SK-N-SH (cell line): ENCODE measurements around the gene RPS6KC1. TPM values are rescaled to one million over a fixed set of nuclear protein-coding genes. Genes with fewer than 3 reads are reported as not detected.

Source experiments
- CTCF ChIA-PET: fragments of 300-600, 350-600 bp; formaldehyde crosslinking; extraction: SDS; loops from one replicate; lab custom pipeline; 2021; lab: Yijun Ruan, JAX
- POLR2A ChIA-PET: fragments of 350-600 bp; sonication (Branson Sonifier 250); formaldehyde crosslinking; extraction: SDS; loops from one replicate; lab custom pipeline; 2020; ENCODE audit warnings: antibody characterized with exemption, inconsistent platforms; lab: Yijun Ruan, JAX
- DNase-seq: peaks from one replicate; pipeline ENCODE4 v3.0.0; 2012
- H2AFZ ChIP-seq: fragments of 200-600 bp; sonication (generic); 2 replicates; pipeline ENCODE4 v1.8.1; 2016; ENCODE audit warnings: antibody characterized with exemption, mild to moderate bottlenecking, low read depth
- H3F3A ChIP-seq: fragments of 200-600 bp; sonication (generic); replicated peaks from 2 replicates; pipeline ENCODE3; 2016; ENCODE audit warnings: antibody characterized with exemption, mild to moderate bottlenecking; ENCODE audit not compliant: insufficient read depth
- H3K27ac ChIP-seq, 2 experiments: fragments of 200-500 bp in 1 of 2; fragments of 200-600 bp in 1 of 2; sonication (Bioruptor generic) in 1 of 2; sonication (generic), shearing (Covaris generic) in 1 of 2; 2 replicates each; pipeline versions ENCODE4 v1.5.1 to v1.6.1; 2014 to 2016; ENCODE audit warnings: low read depth in 2 of 2, inconsistent platforms in 1 of 2, low read length in 1 of 2, mild to moderate bottlenecking in 1 of 2, mixed read lengths in 1 of 2
- H3K27me3 ChIP-seq: fragments of 200-600 bp; sonication (generic), shearing (Covaris generic); 2 replicates; pipeline ENCODE4 v1.6.1; 2016; ENCODE audit warnings: mixed run types; ENCODE audit not compliant: insufficient read depth
- H3K36me3 ChIP-seq, 2 experiments: fragments of 200-500 bp in 1 of 2; fragments of 200-600 bp in 1 of 2; sonication (Bioruptor generic) in 1 of 2; sonication (generic) in 1 of 2; replicated peaks in 1 of 2; 2 replicates each; pipeline versions ENCODE3 to v1.5.1; 2014 to 2016; ENCODE audit warnings: low read length in 1 of 2, mild to moderate bottlenecking in 1 of 2; ENCODE audit not compliant: insufficient read depth in 2 of 2, control insufficient read depth in 1 of 2
- H3K4me1 ChIP-seq, 2 experiments: fragments of 200-500 bp in 1 of 2; fragments of 200-600 bp in 1 of 2; sonication (Bioruptor generic) in 1 of 2; sonication (generic), shearing (Covaris generic) in 1 of 2; 2 replicates each; pipeline versions ENCODE4 v1.5.1 to v1.6.1; 2014 to 2016; ENCODE audit warnings: low read depth in 1 of 2, low read length in 1 of 2, mixed run types in 1 of 2; ENCODE audit not compliant: insufficient read depth in 2 of 2, control insufficient read depth in 1 of 2
- H3K4me2 ChIP-seq: fragments of 200-600 bp; sonication (generic), shearing (Covaris generic); 2 replicates; pipeline ENCODE4 v1.6.1; 2017; ENCODE audit warnings: mixed run types
- H3K4me3 ChIP-seq, 2 experiments: fragments of 200-500 bp in 1 of 2; fragments of 200-600 bp in 1 of 2; sonication (Bioruptor generic) in 1 of 2; sonication (generic), shearing (Covaris generic) in 1 of 2; 2 replicates each; pipeline versions ENCODE4 v1.5.1 to v1.8.1; 2014 to 2016; ENCODE audit warnings: low read depth in 2 of 2, inconsistent platforms in 1 of 2, low read length in 1 of 2, mild to moderate bottlenecking in 1 of 2, mixed read lengths in 1 of 2, moderate library complexity in 1 of 2
- H3K79me2 ChIP-seq: fragments of 200-600 bp; sonication (generic); 2 replicates; pipeline ENCODE4 v1.8.1; 2017; ENCODE audit warnings: mild to moderate bottlenecking; ENCODE audit not compliant: insufficient read depth
- H3K9ac ChIP-seq: fragments of 200-600 bp; sonication (generic); 2 replicates; pipeline ENCODE4 v1.6.1; 2017; ENCODE audit warnings: mixed run types
- H3K9me2 ChIP-seq: fragments of 200-600 bp; sonication (generic); 2 replicates; pipeline ENCODE4 v1.6.1; 2017; ENCODE audit warnings: mixed run types
- H3K9me3 ChIP-seq: fragments of 200-600 bp; sonication (generic); 2 replicates; pipeline ENCODE4 v1.6.1; 2017; ENCODE audit warnings: mixed run types, mild to moderate bottlenecking, moderate library complexity
- H4K20me1 ChIP-seq: fragments of 200-600 bp; sonication (generic); 2 replicates; pipeline ENCODE4 v1.6.1; 2017; ENCODE audit warnings: mild to moderate bottlenecking, mixed run types; ENCODE audit not compliant: insufficient read depth
- CHD2 ChIP-seq: fragments of 150-350 bp; IDR thresholded peaks from 2 replicates; pipeline ENCODE4 v1.6.1; 2018; ENCODE audit warnings: low read length; ENCODE audit not compliant: partially characterized antibody
- EZH2phosphoT487 ChIP-seq: fragments of 200-600 bp; sonication (generic); IDR thresholded peaks from 2 replicates; pipeline ENCODE4 v1.6.1; 2017; ENCODE audit warnings: low read depth, mixed run types, mild to moderate bottlenecking, antibody characterized with exemption, moderate library complexity, borderline replicate concordance
- FOSL2 ChIP-seq: IDR thresholded peaks from 2 replicates; pipeline ENCODE4 v1.4.0; 2012; ENCODE audit warnings: low read depth, mild to moderate bottlenecking, moderate library complexity, borderline replicate concordance
- FOXJ3 ChIP-seq: sonication (generic); formaldehyde crosslinking; IDR thresholded peaks from 2 replicates; pipeline ENCODE4 v1.5.1; 2020; ENCODE audit warnings: mild to moderate bottlenecking, missing genetic modification reagents
- GABPA ChIP-seq: IDR thresholded peaks from 2 replicates; pipeline ENCODE4 v1.4.0; 2012; ENCODE audit warnings: low read depth, mild to moderate bottlenecking
- JUND ChIP-seq: IDR thresholded peaks from 2 replicates; pipeline ENCODE4 v1.4.0; 2012
- NFIC ChIP-seq: IDR thresholded peaks from 2 replicates; pipeline ENCODE4 v1.4.0; 2012; ENCODE audit warnings: borderline replicate concordance
- NRF1 ChIP-seq: IDR thresholded peaks from 2 replicates; pipeline ENCODE4 v1.6.1; 2012; ENCODE audit warnings: low read depth, mild to moderate bottlenecking, low read length
- REST ChIP-seq: IDR thresholded peaks from 2 replicates; pipeline ENCODE4 v1.6.1; 2012; ENCODE audit warnings: mild to moderate bottlenecking, low read depth, low read length, moderate library complexity
- RFX5 ChIP-seq: IDR thresholded peaks from 2 replicates; pipeline ENCODE4 v1.6.1; 2012; ENCODE audit warnings: mild to moderate bottlenecking, improper control_type of control experiment, low read length
- RXRA ChIP-seq: IDR thresholded peaks from 2 replicates; pipeline ENCODE4 v1.4.0; 2012; ENCODE audit warnings: low read depth, mild to moderate bottlenecking, borderline replicate concordance
- SMC3 ChIP-seq: IDR thresholded peaks from 2 replicates; pipeline ENCODE4 v1.6.1; 2012; ENCODE audit warnings: low read depth, low read length, improper control_type of control experiment
- TAF1 ChIP-seq: IDR thresholded peaks from 2 replicates; pipeline ENCODE4 v1.6.1; 2012; ENCODE audit warnings: low read depth, mild to moderate bottlenecking, low read length, moderate library complexity, borderline replicate concordance
- TCF12 ChIP-seq: IDR thresholded peaks from 2 replicates; pipeline ENCODE4 v1.4.0; 2012
- TEAD4 ChIP-seq: IDR thresholded peaks from 2 replicates; pipeline ENCODE4 v1.4.0; 2012; ENCODE audit warnings: mild to moderate bottlenecking, borderline replicate concordance; ENCODE audit not compliant: insufficient read depth
- YY1 ChIP-seq: IDR thresholded peaks from 2 replicates; pipeline ENCODE4 v1.4.0; 2012; ENCODE audit warnings: low read depth, mild to moderate bottlenecking
- WGBS: methylation state at CpG from one replicate; pipeline ENCODE4 v1.1.6; 2017; ENCODE audit warnings: low lambda C conversion rate; 5-methylcytosine and 5-hydroxymethylcytosine counted together
- polyA plus RNA-seq, 3 experiments: library from polyadenylated mRNA; depleted of rRNA; stranded (reverse); fragments of >200 nt; gene quantifications; 2 replicates each; pipeline ENCODE4 v1.2.3, GENCODE V29; 2012
- TF ChIP-seq, protein P1 (sequence below): IDR thresholded peaks from 2 replicates; pipeline ENCODE4; 2012
- TF ChIP-seq, protein P2 (sequence below): IDR thresholded peaks from 2 replicates; pipeline ENCODE4 v1.4.0; 2012; ENCODE audit warnings: low read depth, borderline replicate concordance
- TF ChIP-seq, protein P3 (sequence below): fragments of 200-600 bp; sonication (generic); IDR thresholded peaks from 2 replicates; pipeline ENCODE4 v1.6.1; 2017; ENCODE audit warnings: antibody characterized with exemption, mild to moderate bottlenecking, moderate library complexity
- TF ChIP-seq, protein P4 (sequence below): fragments of 150-350 bp; IDR thresholded peaks from 2 replicates; pipeline ENCODE4 v1.6.1; 2016; ENCODE audit warnings: mild to moderate bottlenecking, low read depth, low read length

RPS6KC1 gene
- polyA plus RNA-seq, 1 of the 3 experiments (the other 2 are of a cell fraction) = 7.8 TPM

- peaks cover 0 to 17% of the 10 kb centered on the region in 2 experiments for H3K36me3 ChIP-seq
- no peak overlapping the region for H3K27ac ChIP-seq
- WGBS = 97% methylated on average over 3 of the region's 3 CpGs
- TF ChIP-seq TCF12 (no peak), NRF1 (no peak), EZH2phosphoT487 (no peak), NFIC (no peak), FOSL2 (no peak), CHD2 (no peak), TEAD4 (no peak), RFX5 (no peak), TAF1 (no peak), GABPA (no peak), RXRA (no peak), YY1 (no peak), JUND (no peak), REST (no peak), SMC3 (no peak), FOXJ3 (CRISPR knock-in tag) (no peak)
- TF ChIP-seq, protein P1, sequence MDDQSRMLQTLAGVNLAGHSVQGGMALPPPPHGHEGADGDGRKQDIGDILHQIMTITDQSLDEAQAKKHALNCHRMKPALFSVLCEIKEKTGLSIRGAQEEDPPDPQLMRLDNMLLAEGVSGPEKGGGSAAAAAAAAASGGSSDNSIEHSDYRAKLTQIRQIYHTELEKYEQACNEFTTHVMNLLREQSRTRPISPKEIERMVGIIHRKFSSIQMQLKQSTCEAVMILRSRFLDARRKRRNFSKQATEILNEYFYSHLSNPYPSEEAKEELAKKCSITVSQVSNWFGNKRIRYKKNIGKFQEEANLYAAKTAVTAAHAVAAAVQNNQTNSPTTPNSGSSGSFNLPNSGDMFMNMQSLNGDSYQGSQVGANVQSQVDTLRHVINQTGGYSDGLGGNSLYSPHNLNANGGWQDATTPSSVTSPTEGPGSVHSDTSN = no peak
- TF ChIP-seq, protein P2, sequence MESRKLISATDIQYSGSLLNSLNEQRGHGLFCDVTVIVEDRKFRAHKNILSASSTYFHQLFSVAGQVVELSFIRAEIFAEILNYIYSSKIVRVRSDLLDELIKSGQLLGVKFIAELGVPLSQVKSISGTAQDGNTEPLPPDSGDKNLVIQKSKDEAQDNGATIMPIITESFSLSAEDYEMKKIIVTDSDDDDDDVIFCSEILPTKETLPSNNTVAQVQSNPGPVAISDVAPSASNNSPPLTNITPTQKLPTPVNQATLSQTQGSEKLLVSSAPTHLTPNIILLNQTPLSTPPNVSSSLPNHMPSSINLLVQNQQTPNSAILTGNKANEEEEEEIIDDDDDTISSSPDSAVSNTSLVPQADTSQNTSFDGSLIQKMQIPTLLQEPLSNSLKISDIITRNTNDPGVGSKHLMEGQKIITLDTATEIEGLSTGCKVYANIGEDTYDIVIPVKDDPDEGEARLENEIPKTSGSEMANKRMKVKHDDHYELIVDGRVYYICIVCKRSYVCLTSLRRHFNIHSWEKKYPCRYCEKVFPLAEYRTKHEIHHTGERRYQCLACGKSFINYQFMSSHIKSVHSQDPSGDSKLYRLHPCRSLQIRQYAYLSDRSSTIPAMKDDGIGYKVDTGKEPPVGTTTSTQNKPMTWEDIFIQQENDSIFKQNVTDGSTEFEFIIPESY = no peak
- TF ChIP-seq, protein P3, sequence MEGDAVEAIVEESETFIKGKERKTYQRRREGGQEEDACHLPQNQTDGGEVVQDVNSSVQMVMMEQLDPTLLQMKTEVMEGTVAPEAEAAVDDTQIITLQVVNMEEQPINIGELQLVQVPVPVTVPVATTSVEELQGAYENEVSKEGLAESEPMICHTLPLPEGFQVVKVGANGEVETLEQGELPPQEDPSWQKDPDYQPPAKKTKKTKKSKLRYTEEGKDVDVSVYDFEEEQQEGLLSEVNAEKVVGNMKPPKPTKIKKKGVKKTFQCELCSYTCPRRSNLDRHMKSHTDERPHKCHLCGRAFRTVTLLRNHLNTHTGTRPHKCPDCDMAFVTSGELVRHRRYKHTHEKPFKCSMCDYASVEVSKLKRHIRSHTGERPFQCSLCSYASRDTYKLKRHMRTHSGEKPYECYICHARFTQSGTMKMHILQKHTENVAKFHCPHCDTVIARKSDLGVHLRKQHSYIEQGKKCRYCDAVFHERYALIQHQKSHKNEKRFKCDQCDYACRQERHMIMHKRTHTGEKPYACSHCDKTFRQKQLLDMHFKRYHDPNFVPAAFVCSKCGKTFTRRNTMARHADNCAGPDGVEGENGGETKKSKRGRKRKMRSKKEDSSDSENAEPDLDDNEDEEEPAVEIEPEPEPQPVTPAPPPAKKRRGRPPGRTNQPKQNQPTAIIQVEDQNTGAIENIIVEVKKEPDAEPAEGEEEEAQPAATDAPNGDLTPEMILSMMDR = no peak
- TF ChIP-seq, protein P4, sequence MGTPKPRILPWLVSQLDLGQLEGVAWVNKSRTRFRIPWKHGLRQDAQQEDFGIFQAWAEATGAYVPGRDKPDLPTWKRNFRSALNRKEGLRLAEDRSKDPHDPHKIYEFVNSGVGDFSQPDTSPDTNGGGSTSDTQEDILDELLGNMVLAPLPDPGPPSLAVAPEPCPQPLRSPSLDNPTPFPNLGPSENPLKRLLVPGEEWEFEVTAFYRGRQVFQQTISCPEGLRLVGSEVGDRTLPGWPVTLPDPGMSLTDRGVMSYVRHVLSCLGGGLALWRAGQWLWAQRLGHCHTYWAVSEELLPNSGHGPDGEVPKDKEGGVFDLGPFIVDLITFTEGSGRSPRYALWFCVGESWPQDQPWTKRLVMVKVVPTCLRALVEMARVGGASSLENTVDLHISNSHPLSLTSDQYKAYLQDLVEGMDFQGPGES = no peak
- TF ChIP-seq, all 33 proteins: peak for 0
- no peaks in the 10 kb centered on the region for H3K4me1 ChIP-seq
- no peak overlapping the region for H3K9ac ChIP-seq
- H2AFZ ChIP-seq = no peak overlapping the region
- CTCF ChIA-PET = no interaction called here
- H3K4me3 ChIP-seq = no peak overlapping the region
- H3K27me3 ChIP-seq = no peaks in the 10 kb centered on the region
- DNase-seq = no peak
- no peaks in the 10 kb centered on the region for H4K20me1 ChIP-seq
- H3K4me2 ChIP-seq = no peak overlapping the region
- no peaks in the 10 kb centered on the region for H3K9me2 ChIP-seq
- H3F3A ChIP-seq = no peaks in the 10 kb centered on the region
- H3K9me3 ChIP-seq = no peaks in the 10 kb centered on the region
- POLR2A ChIA-PET = no interaction called here
- H3K79me2 ChIP-seq = no peaks in the 10 kb centered on the region
Observed at GRCh38 chr1:213164561-213164960, 113.5 kb downstream of the RPS6KC1 start.
